HepG2 (cell line): ENCODE results near the gene RGS10. TPM values are rescaled to one million over a fixed set of nuclear protein-coding genes. Genes with fewer than 3 reads are reported as not detected.

Experiments used
- AGO1 ChIP-seq: fragments of 200-400 bp; formaldehyde crosslinking; IDR thresholded peaks from 2 replicates; pipeline ENCODE4 v1.6.1; 2017; ENCODE audit warnings: mild to moderate bottlenecking, low read depth, low read length, moderate library complexity; ENCODE audit not compliant: poor library complexity, severe bottlenecking
- ERF ChIP-seq: IDR thresholded peaks from 2 replicates; pipeline ENCODE4 v1.6.1; 2018; ENCODE audit warnings: missing biosample characterization, missing genetic modification reagents
- FOXC1 ChIP-seq: sonication (generic); formaldehyde crosslinking; IDR thresholded peaks from 2 replicates; pipeline ENCODE4 v1.8.0; 2022; ENCODE audit warnings: mild to moderate bottlenecking, missing genetic modification reagents, borderline replicate concordance
- FOXP1 ChIP-seq, 2 experiments: fragments of 450-650 bp in 1 of 2; IDR thresholded peaks; 2 replicates each; pipeline ENCODE4 v1.6.1; 2017 to 2018; ENCODE audit warnings: antibody characterized with exemption in 1 of 2
- GATAD1 ChIP-seq: IDR thresholded peaks from 2 replicates; pipeline ENCODE4 v1.6.1; 2016; ENCODE audit warnings: missing genetic modification reagents, missing compliant biosample characterization
- HNRNPLL ChIP-seq: fragments of 200-400 bp; formaldehyde crosslinking; IDR thresholded peaks from 2 replicates; pipeline ENCODE4 v1.6.1; 2017; ENCODE audit warnings: mild to moderate bottlenecking, low read depth, low read length; ENCODE audit not compliant: poor library complexity, severe bottlenecking
- IKZF4 ChIP-seq: sonication (generic); formaldehyde crosslinking; IDR thresholded peaks from 2 replicates; pipeline ENCODE4 v1.5.1; 2020; ENCODE audit warnings: borderline replicate concordance, mild to moderate bottlenecking, low read depth, missing genetic modification reagents; ENCODE audit errors: not compliant biosample characterization
- NFKB2 ChIP-seq: sonication (generic); formaldehyde crosslinking; IDR thresholded peaks from 2 replicates; pipeline ENCODE4 v1.4.0; 2020; ENCODE audit warnings: missing genetic modification reagents, borderline replicate concordance
- ZBTB34 ChIP-seq: sonication (generic); formaldehyde crosslinking; IDR thresholded peaks from 2 replicates; pipeline ENCODE4 v1.8.0; 2022; ENCODE audit warnings: mild to moderate bottlenecking, missing genetic modification reagents
- ZMAT3 ChIP-seq: sonication (generic); formaldehyde crosslinking; conservative IDR thresholded peaks from 2 replicates; pipeline ENCODE4 v1.7.0; 2021; ENCODE audit warnings: missing genetic modification reagents
- ZNF143 ChIP-seq: sonication (generic); formaldehyde crosslinking; IDR thresholded peaks from 2 replicates; pipeline ENCODE4 v1.4.0; 2020; ENCODE audit warnings: missing genetic modification reagents
- ZNF331 ChIP-seq: sonication (generic); formaldehyde crosslinking; IDR thresholded peaks from 2 replicates; pipeline ENCODE4 v1.4.0; 2020; ENCODE audit warnings: missing genetic modification reagents
- ZNF431 ChIP-seq: sonication (generic); formaldehyde crosslinking; IDR thresholded peaks from 2 replicates; pipeline ENCODE4 v1.9.0; 2022; ENCODE audit warnings: missing genetic modification reagents, low read depth, mild to moderate bottlenecking, borderline replicate concordance
- ZNF446 ChIP-seq: sonication (generic); formaldehyde crosslinking; IDR thresholded peaks from 2 replicates; pipeline ENCODE4 v1.5.0; 2020; ENCODE audit warnings: mild to moderate bottlenecking, missing genetic modification reagents
- ZNF574 ChIP-seq: sonication (generic); formaldehyde crosslinking; IDR thresholded peaks from 2 replicates; pipeline ENCODE4 v1.4.0; 2020; ENCODE audit warnings: missing genetic modification reagents
- ZXDC ChIP-seq: sonication (generic); formaldehyde crosslinking; IDR thresholded peaks from 2 replicates; pipeline ENCODE4 v1.5.0; 2020; ENCODE audit warnings: mild to moderate bottlenecking, missing genetic modification reagents
- polyA plus RNA-seq, 8 experiments: library from polyadenylated mRNA; depleted of rRNA in 3 of 8; stranded (reverse) in 7 of 8; unstranded in 1 of 8; fragments of >200 nt; fragmentation: Illumina TruSeq in 4 of 8; extraction: Trizol in 4 of 8; gene quantifications; 2 replicates each; pipeline versions ENCODE4 v1.2.1 to v1.2.3, GENCODE V29; 2011 to 2016; ENCODE audit warnings: low read depth in 4 of 8, missing spikeins in 1 of 8, mixed read lengths in 1 of 8; ENCODE audit not compliant: insufficient read depth in 1 of 8
- total RNA-seq, 5 experiments: library from RNA; depleted of rRNA; stranded (reverse); fragments of >200 nt; fragmentation: Illumina TruSeq; extraction: Trizol; gene quantifications; 2 replicates each; pipeline ENCODE4 v1.2.3, GENCODE V29; 2016; ENCODE audit warnings: low read depth in 1 of 5
- TF ChIP-seq, protein P1 (sequence below): sonication (generic); formaldehyde crosslinking; IDR thresholded peaks from 2 replicates; pipeline ENCODE4 v1.5.0; 2020; ENCODE audit warnings: mild to moderate bottlenecking, low read depth, missing genetic modification reagents, borderline replicate concordance
- TF ChIP-seq, protein P2 (sequence below): IDR thresholded peaks from 2 replicates; pipeline ENCODE4 v1.6.1; 2016; ENCODE audit warnings: missing compliant biosample characterization, missing genetic modification reagents, borderline replicate concordance
- TF ChIP-seq, protein P3 (sequence below): sonication (generic); formaldehyde crosslinking; IDR thresholded peaks from 2 replicates; pipeline ENCODE4 v1.4.0; 2020; ENCODE audit warnings: mild to moderate bottlenecking, missing genetic modification reagents

The RGS10 gene
- total and polyA plus RNA-seq, 2 of the 13 experiments (the other 11 are each of a cell fraction or from before 2014, with no cell fraction given), result 1.7 to 5.1 TPM

DNA sequence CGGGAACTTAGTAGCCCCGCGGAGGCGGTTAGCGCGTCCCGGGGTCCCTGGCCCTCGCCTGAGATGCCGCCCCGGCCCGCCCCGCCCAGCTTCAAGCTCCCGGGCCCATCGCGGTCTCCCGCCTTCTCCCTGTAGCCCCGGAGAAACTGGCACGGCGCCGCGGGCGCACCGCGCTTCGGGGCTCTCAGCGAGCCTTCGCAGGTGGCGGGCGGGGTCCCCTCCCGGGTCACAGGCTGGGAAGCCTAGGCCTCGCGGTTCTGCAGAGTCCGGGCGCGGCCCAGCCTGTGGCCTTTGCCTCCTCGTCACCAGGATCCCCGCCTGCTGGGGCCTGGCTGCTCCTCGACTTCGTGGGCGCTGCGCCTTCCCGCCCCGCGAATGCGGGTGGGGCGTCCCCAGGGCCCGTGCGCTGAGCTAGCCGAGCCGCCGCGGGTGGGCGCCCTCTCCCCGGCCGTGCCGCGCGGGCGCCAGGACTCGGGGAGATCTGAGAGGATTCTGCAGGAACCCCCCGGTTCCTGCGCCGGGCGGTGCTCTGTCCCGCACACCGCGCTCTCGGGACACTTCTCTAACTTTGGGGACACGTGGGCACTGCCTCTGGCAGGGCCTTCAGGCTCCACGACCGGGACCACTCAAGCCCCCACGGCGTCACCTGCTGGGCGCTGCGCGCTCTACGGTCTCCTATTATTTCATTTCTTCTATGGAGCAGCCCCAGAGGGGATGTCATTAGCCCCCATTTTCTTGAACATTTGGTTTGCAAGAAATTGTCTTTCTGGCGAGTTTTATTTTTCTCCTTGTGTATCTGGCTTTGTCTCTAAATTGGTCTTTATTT lies 682 bp upstream of the RGS10 start (continued):
- TF ChIP-seq ZNF574 (CRISPR knock-in tag) (0 out of 2 replicates have a peak, but pooled peaks have one; percentile 29), ERF (CRISPR knock-in tag) (0 out of 2 replicates have a peak, but pooled peaks have one; percentile 24), NFKB2 (CRISPR knock-in tag) (peak; percentile 30; the same call in 1 of the 2 replicates), ZMAT3 (CRISPR knock-in tag) (0 out of 2 replicates have a peak, but pooled peaks have one; percentile 54), ZXDC (CRISPR knock-in tag) (no peak), FOXC1 (CRISPR knock-in tag) (peak; percentile 32; the same call in 1 of the 2 replicates), ZNF331 (CRISPR knock-in tag) (no peak), FOXP1 (IDR thresholded peaks at IDR 0.05) (no peak), FOXP1 (CRISPR knock-in tag; IDR thresholded peaks at IDR 0.05) (no peak), GATAD1 (no peak), ZBTB34 (no peak), HNRNPLL (peak; percentile 50), AGO1 (peak; percentile 51), ZNF446 (CRISPR knock-in tag) (no peak), ZNF143 (CRISPR knock-in tag) (no peak), IKZF4 (CRISPR knock-in tag) (peak; percentile 25), ZNF431 (no peak)
- TF ChIP-seq, protein P1, sequence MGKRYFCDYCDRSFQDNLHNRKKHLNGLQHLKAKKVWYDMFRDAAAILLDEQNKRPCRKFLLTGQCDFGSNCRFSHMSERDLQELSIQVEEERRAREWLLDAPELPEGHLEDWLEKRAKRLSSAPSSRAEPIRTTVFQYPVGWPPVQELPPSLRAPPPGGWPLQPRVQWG (CRISPR knock-in tag), result no peak
- TF ChIP-seq, protein P2, sequence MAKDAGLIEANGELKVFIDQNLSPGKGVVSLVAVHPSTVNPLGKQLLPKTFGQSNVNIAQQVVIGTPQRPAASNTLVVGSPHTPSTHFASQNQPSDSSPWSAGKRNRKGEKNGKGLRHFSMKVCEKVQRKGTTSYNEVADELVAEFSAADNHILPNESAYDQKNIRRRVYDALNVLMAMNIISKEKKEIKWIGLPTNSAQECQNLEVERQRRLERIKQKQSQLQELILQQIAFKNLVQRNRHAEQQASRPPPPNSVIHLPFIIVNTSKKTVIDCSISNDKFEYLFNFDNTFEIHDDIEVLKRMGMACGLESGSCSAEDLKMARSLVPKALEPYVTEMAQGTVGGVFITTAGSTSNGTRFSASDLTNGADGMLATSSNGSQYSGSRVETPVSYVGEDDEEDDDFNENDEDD (CRISPR knock-in tag), result peak; percentile 20; the same call in 1 of the 2 replicates
- TF ChIP-seq, protein P3, sequence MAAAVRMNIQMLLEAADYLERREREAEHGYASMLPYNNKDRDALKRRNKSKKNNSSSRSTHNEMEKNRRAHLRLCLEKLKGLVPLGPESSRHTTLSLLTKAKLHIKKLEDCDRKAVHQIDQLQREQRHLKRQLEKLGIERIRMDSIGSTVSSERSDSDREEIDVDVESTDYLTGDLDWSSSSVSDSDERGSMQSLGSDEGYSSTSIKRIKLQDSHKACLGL (CRISPR knock-in tag), result peak; percentile 23; the same call in 1 of the 2 replicates
